ENCODE data around the gene GARIN5A.
"Not testable (repeated sequence)": the region's sequence is repeated elsewhere in the genome, so short reads cannot be mapped to it uniquely, and the experiment has no call there.

The GARIN5A gene

GRCh38 chr19:50464348-50464747, 12.3 kb downstream of the GARIN5A start:
- DNase-seq (ENCODE audit: low spot score), result no peak

DNA sequence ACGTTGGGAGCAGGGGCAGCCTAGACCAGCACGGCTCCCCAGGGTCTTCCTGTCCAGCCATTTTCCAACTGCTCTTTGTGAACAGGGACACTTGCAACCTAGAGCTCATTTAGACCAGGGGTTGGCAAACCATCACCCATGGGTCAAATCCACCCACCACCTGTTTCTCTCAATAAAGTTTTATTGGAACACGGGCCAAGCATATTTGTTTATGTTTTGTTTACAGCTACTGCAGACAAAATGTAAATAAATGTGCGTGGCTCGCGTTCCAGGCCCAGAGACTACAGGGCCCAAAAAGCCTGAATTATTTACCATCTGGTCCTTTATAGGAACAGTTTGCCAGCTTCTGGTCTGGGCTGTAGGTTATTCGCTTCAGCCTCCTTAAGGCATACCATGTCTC, 13.7 kb downstream of the GARIN5A start:
- DNase-seq (ENCODE audit: low spot score), result no peak

DNA sequence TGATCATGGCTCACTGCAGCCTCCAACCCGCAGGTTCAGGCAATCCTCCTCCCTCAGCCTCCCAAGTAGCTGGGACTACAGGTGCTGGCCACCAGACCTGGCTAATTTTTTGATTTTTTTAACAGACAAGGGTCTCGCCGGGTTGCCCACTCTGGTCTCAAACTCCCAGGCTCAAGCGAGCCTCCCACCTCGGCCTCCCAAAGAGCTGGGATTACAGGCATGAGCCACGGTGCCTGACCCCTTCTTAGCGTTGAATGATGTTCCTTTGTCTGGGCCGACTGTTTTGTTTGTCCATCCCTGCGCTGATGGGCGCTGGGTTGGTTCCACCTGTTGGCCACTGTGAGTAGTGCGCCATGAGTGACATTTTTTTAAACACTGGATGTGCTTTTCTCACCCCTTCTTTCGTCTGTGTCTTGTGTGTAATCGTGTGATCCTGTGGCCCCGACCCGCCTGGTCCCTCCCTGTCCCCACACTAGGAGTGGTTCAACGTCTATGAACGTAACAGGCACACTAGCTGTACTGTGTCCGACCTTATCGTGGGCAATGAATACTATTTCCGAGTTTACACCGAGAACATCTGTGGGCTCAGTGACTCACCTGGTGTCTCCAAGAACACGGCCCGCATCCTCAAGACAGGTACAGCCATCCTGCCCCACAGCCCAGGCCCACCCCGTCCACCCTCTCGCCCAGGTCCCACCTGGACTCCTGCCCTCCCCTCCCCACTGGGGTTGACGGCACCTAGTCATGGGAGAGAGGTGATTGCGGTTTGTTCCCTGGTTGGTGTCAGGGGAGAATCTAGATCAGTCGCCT, 15.4 kb downstream of the GARIN5A start:
- DNase-seq (ENCODE audit: low spot score), result peak; percentile 90

DNA sequence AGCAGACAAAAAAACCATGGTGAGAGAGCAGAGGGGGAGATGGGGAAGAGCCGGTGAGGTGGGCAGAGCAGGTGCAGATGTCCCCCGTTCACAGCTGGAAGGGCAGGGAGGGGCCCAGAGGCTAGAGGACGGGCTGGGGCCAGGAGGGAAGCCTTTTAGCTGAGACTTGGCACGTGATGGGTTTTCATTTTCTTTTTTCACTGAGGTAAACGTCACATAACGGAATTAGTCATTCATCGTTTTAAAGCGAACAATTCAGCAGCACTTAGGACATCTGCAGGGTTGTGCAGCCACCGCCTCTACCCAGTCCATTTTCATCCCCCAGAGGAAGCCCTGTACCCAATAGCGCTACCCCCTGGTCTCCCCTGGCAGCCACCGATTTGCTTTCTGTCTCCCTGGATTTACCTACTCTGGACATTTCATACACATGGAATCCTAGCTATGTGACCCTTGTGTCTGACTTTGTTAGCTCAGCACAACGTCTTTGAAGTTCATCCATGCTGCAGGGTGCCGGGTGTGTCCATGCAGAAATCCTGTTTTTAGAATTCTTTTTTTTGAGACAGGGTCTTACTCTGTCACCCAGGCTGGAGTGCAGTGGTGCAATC, 16.4 kb downstream of the GARIN5A start:
- DNase-seq (ENCODE audit: low spot score), result peak; percentile 32

DNA sequence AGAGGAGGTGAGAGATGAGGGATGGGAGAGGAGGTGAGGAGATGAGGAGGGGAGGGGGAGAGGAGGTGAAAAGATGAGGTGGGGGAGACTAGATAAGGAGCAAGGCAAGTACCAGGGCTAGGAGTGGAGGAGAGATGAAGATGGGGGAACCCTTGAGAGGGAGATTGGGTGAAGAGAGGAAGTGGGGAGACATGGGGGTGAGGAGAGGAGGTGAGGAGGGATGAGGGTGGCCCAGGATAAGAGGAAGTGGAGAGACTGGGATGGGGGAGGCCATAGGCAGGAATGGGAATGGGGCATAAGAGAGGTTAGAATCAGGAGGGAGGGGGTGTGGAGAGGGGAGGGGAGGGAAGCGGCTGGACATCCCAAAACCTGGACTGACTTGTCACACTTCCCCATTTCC, 17.0 kb downstream of the GARIN5A start:
- DNase-seq (ENCODE audit: low spot score), result no peak

- DNase-seq (ENCODE audit: low spot score), result no peak
These were observed 17.6 kb downstream of the GARIN5A start for GRCh38 chr19:50459067-50459456.

GRCh38 chr19:50458396-50459066, 18.1 kb downstream of the GARIN5A start:
- DNase-seq (ENCODE audit: low spot score), result peak; percentile 24

- DNase-seq (ENCODE audit: low spot score), result no peak
These were observed 19.3 kb downstream of the GARIN5A start for GRCh38 chr19:50457300-50457699.

DNA sequence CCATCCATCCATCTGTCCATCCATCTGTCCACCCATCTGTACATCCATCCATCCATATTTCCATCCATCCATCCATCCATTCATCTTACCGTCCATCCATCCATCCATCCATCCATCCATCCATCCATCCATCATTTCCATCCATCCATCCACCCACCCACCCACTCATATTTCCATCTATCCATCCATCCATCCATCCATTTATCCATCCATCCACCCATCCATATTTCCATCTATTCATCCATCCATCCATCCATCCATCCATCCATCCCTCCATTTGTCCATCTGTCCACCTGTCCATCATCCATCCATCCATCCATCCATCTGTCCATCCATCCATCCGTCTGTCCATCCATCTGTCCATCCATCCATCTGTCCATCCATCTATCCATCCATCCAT, 20.7 kb downstream of the GARIN5A start:
- DNase-seq (ENCODE audit: low spot score), result no peak

DNA sequence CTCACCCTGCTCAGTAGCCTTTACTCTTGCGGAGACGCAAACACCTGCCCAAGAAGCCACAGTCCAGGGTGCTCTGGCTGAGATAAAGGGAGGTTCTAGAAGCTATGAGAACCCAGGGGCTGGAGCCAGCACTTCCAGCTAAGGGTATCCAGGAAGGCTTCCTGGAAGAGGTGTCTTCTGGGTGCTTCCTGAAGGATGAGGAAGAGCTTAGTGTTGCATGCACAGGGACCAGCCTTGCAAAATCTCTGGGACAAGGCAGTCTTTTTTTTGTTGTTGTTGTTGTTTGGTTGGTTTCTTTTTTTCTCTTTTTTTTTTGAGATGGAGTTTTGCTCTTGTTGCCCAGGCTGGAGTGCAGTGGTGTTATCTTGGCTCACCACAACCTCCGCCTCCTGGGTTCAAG, 23.4 kb downstream of the GARIN5A start:
- DNase-seq (ENCODE audit: low spot score), result no peak

GRCh38 chr19:50451223-50451534, 25.5 kb downstream of the GARIN5A start:
- no peak for DNase-seq (ENCODE audit: low spot score)

- no peak for DNase-seq (ENCODE audit: low spot score)
These were observed 26.1 kb downstream of the GARIN5A start for GRCh38 chr19:50450369-50451222.

DNA sequence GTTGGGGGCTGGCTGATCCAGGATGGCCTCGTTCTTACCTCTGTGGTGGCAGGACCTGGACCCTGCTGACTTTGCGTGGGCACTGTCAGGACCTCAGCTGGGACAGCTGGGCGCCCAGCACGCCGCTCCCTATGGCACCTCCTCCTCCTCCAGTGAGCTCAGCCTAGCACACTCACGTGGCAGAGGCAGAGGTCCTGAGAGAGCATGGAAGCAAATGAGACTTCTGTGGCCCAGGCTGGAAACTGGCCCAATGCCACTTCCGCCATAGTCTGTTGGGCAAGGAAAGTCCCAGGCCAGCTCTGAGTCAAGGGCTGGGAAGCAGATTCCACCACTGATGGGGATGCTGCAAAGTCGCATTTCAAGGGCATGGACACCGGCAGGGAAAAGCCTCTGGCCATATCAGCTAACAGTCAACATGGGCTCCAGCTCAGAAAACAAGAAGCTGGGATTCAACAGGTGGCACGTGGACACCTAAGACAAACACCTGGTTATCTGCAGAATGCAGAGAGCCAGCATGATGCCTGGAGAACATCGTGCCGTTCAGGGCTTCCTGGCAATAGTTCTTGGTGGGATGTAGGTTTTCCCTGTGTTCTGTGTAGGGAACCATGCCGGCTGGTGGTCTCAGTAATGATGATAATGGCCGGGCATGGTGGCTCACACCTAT, 27.3 kb downstream of the GARIN5A start:
- DNase-seq (ENCODE audit: low spot score), result no peak

DNA sequence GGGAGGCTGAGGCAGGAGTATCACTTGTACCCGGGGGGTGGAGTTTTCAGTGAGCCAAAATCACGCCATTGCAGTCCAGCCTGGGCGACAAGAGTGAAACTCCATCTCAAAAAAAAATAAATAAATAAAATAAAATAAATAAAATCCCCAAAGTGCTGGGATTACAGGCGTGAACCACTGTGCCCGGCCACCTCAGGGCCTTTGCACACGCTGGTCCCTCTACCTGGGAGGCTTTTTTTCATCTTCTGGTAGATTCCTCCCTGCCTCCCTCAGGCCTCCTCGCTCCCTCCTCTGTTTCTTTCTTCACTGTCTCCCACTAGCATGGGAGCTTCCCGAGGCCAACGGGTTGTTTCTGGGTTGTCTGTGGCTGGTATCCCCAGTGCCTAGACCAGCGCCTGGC, 28.9 kb downstream of the GARIN5A start:
- DNase-seq (ENCODE audit: low spot score), result no peak

GRCh38 chr19:50447053-50447452, 29.6 kb downstream of the GARIN5A start:
- DNase-seq (ENCODE audit: low spot score), result no peak

- DNase-seq (ENCODE audit: low spot score), result no peak
These were observed 32.6 kb downstream of the GARIN5A start for GRCh38 chr19:50444059-50444458.

GRCh38 chr19:50439130-50439529, 37.5 kb downstream of the GARIN5A start:
- DNase-seq (ENCODE audit: low spot score), result not testable (repeated sequence)

GRCh38 chr19:50437862-50438449, 38.7 kb downstream of the GARIN5A start:
- no peak for DNase-seq (ENCODE audit: low spot score)

DNA sequence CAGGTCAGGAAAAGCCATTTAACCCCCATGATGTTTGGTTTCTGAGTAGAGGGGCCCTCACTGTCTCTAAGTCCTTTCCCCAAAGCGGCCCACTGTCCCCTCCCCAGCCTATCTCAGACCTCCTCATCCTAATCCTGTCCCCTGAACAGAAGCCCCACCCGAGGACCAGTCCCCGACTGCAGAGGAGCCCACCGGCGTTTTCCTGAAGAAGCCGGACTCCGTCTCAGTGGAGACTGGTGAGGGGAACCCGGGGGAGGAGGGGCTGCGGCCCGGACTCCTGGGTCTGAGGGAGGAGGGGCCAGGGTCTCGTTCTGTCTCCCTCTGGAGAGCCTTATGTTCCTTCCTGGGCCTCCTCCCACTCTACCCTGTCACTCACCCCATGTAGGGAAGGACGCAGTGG, 41.0 kb downstream of the GARIN5A start:
- no peak for DNase-seq (ENCODE audit: low spot score)

DNA sequence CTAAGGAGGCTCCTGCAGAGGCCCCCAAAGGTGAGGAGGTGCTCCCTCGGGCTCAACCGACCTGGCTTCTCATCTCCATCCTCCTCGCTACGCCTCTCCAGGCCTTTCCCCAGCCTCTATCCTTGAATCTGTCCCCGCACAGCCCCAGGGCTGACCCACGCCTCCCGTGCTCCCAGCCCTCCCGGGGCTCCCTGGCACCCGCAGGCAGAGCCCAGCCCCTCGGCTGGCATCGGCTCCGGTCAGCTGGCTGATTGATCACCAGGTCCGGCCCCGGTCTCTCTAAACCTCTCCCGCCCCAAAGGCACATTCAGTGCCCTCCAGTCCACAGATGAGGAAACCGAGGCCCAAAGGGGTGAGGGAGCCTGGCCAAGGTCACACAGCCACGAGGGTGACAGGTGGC, 41.4 kb downstream of the GARIN5A start:
- DNase-seq (ENCODE audit: low spot score), result no peak

- no peak for DNase-seq (ENCODE audit: low spot score)
These were observed 42.1 kb downstream of the GARIN5A start for GRCh38 chr19:50434525-50434924.

Measured in AG08395 (cell line).